HepG2 (cell line): ENCODE measurements around the gene COL18A1. TPM values are rescaled to one million over a fixed set of nuclear protein-coding genes. Genes with fewer than 3 reads are reported as not detected.

ENCODE experiments used
- CBX1 ChIP-seq: IDR thresholded peaks from one replicate; pipeline ENCODE4 v1.6.1; 2016; ENCODE audit warnings: antibody characterized with exemption, low read depth
- DNMT1 ChIP-seq: sonication (generic); formaldehyde crosslinking; IDR thresholded peaks from 2 replicates; pipeline ENCODE4 v1.5.1; 2020; ENCODE audit warnings: mild to moderate bottlenecking, missing genetic modification reagents
- KAT8 ChIP-seq: IDR thresholded peaks from 2 replicates; pipeline ENCODE4 v1.6.1; 2016; ENCODE audit warnings: missing genetic modification reagents, missing compliant biosample characterization
- KDM4B ChIP-seq: sonication (generic); formaldehyde crosslinking; IDR thresholded peaks from 2 replicates; pipeline ENCODE4 v1.4.0; 2020; ENCODE audit warnings: missing genetic modification reagents
- MEF2D ChIP-seq: sonication (generic); formaldehyde crosslinking; IDR thresholded peaks from 2 replicates; pipeline ENCODE4 v1.5.1; 2020; ENCODE audit warnings: mild to moderate bottlenecking, missing genetic modification reagents
- MTF1 ChIP-seq: sonication (generic); formaldehyde crosslinking; IDR thresholded peaks from 2 replicates; pipeline ENCODE4 v1.5.0; 2020; ENCODE audit warnings: missing genetic modification reagents
- MTF2 ChIP-seq: sonication (generic); formaldehyde crosslinking; IDR thresholded peaks from 2 replicates; pipeline ENCODE4 v1.5.0; 2020; ENCODE audit warnings: missing genetic modification reagents, borderline replicate concordance
- MXD4 ChIP-seq: IDR thresholded peaks from 2 replicates; pipeline ENCODE4 v1.6.1; 2016; ENCODE audit warnings: mild to moderate bottlenecking, missing biosample characterization, missing genetic modification reagents
- NFKB2 ChIP-seq: sonication (generic); formaldehyde crosslinking; IDR thresholded peaks from 2 replicates; pipeline ENCODE4 v1.4.0; 2020; ENCODE audit warnings: missing genetic modification reagents, borderline replicate concordance
- PCBP2 ChIP-seq: fragments of 200-400 bp; formaldehyde crosslinking; optimal IDR thresholded peaks from 2 replicates; pipeline ENCODE3; 2018; ENCODE audit warnings: low read length, low read depth; ENCODE audit not compliant: poor library complexity, severe bottlenecking
- RXRB ChIP-seq: IDR thresholded peaks from 2 replicates; pipeline ENCODE4 v1.6.1; 2016; ENCODE audit warnings: borderline replicate concordance, missing genetic modification reagents, missing compliant biosample characterization
- SP2 ChIP-seq: sonication (generic); formaldehyde crosslinking; IDR thresholded peaks from 2 replicates; pipeline ENCODE4 v1.5.1; 2020; ENCODE audit warnings: mild to moderate bottlenecking, missing genetic modification reagents
- TBX2 ChIP-seq: sonication (generic); formaldehyde crosslinking; IDR thresholded peaks from 2 replicates; pipeline ENCODE4 v1.5.0; 2020; ENCODE audit warnings: missing genetic modification reagents, mild to moderate bottlenecking, borderline replicate concordance
- ZFX ChIP-seq: sonication (generic); formaldehyde crosslinking; IDR thresholded peaks from 2 replicates; pipeline ENCODE4 v1.4.0; 2020; ENCODE audit warnings: mild to moderate bottlenecking, low read depth, missing genetic modification reagents, moderate library complexity
- ZNF703 ChIP-seq: sonication (generic); formaldehyde crosslinking; IDR thresholded peaks from 2 replicates; pipeline ENCODE4 v1.5.1; 2020; ENCODE audit warnings: missing genetic modification reagents, mild to moderate bottlenecking, moderate library complexity, borderline replicate concordance
- ZSCAN21 ChIP-seq: sonication (generic); formaldehyde crosslinking; IDR thresholded peaks from 2 replicates; pipeline ENCODE4 v1.8.0; 2022; ENCODE audit warnings: mild to moderate bottlenecking, missing genetic modification reagents, moderate library complexity, borderline replicate concordance
- polyA plus RNA-seq, 8 experiments: library from polyadenylated mRNA; depleted of rRNA in 3 of 8; stranded (reverse) in 7 of 8; unstranded in 1 of 8; fragments of >200 nt; fragmentation: Illumina TruSeq in 4 of 8; extraction: Trizol in 4 of 8; gene quantifications; 2 replicates each; pipeline versions ENCODE4 v1.2.1 to v1.2.3, GENCODE V29; 2011 to 2016; ENCODE audit warnings: low read depth in 4 of 8, missing spikeins in 1 of 8, mixed read lengths in 1 of 8; ENCODE audit not compliant: insufficient read depth in 1 of 8
- total RNA-seq, 5 experiments: library from RNA; depleted of rRNA; stranded (reverse); fragments of >200 nt; fragmentation: Illumina TruSeq; extraction: Trizol; gene quantifications; 2 replicates each; pipeline ENCODE4 v1.2.3, GENCODE V29; 2016; ENCODE audit warnings: low read depth in 1 of 5
- TF ChIP-seq, protein P1 (sequence below): IDR thresholded peaks from 2 replicates; pipeline ENCODE4 v1.6.1; 2016; ENCODE audit warnings: missing genetic modification reagents, missing compliant biosample characterization
- TF ChIP-seq, protein P2 (sequence below): sonication (generic); formaldehyde crosslinking; IDR thresholded peaks from 2 replicates; pipeline ENCODE4 v1.5.0; 2020; ENCODE audit warnings: mild to moderate bottlenecking, missing genetic modification reagents, borderline replicate concordance
- TF ChIP-seq, protein P3 (sequence below): sonication (generic); formaldehyde crosslinking; IDR thresholded peaks from 2 replicates; pipeline ENCODE4 v1.5.0; 2020; ENCODE audit warnings: mild to moderate bottlenecking, low read depth, missing genetic modification reagents, borderline replicate concordance
- TF ChIP-seq, protein P4 (sequence below): sonication (generic); formaldehyde crosslinking; IDR thresholded peaks from 2 replicates; pipeline ENCODE4 v1.5.1; 2020; ENCODE audit warnings: mild to moderate bottlenecking, moderate library complexity, missing genetic modification reagents
- TF ChIP-seq, protein P5 (sequence below): sonication (generic); formaldehyde crosslinking; IDR thresholded peaks from 2 replicates; pipeline ENCODE4 v1.4.0; 2020; ENCODE audit warnings: mild to moderate bottlenecking, missing genetic modification reagents

COL18A1 gene
- total and polyA plus RNA-seq, 2 of the 13 experiments (the other 11 are each of a cell fraction or from before 2014, with no cell fraction given) = 79.0 to 102 TPM

DNA sequence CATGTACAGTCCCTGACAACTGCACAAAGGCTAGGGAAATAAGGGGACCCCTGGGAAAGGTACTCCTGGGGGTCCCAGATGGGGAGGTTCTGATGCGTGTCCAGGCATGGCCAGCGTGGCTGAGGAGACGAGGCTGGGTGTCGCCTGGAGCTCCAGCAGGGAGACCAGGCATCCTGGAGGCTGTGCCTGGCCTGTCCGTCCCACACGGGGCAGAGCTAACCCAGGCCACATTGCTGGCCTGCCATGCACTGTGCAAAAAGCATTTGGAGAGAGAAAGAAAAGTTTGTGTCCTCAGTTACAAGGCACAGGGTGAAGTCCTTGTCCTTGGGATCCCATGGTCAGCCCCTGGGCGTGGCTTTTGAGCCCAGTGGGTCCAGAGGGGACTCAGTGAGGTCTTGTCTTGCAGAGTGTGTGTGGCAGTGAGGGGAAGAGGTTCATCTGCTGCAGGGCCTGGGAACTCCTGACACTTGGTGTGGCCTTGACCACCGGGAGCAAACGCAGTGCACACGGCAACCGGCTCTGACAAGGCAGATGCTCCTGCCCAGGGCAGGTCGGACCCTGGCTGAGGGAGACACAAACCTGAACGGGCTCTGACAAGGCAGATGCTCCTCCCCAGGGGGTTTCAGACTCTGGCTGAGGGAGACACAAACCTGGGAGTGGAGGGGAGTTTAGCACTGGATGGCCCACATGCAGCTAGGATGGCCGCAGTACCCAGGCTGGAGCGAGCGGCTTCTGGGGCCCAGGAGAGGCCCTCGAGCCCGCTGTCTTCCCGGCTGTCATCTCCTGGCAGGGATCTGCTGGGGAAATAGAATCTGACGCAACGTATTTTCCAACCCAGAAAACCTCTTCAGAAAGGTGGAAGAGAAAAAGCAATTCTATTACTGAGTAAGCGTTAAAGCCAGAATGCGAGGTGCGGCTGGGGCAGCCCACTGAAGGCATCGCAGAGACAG is 37.3 kb upstream of the COL18A1 start (continued):
- TF ChIP-seq ZFX (CRISPR knock-in tag) (peak; percentile 64), SP2 (CRISPR knock-in tag) (peak; percentile 43; the same call in 1 of the 2 replicates), NFKB2 (CRISPR knock-in tag) (no peak), ZNF703 (CRISPR knock-in tag) (no peak), KAT8 (CRISPR knock-in tag) (no peak), PCBP2 (no peak), RXRB (CRISPR knock-in tag) (peak; percentile 67), KDM4B (CRISPR knock-in tag) (no peak), MTF1 (CRISPR knock-in tag) (peak; percentile 94), MTF2 (CRISPR knock-in tag) (0 out of 2 replicates have a peak, but pooled peaks have one; percentile 49), ZSCAN21 (CRISPR knock-in tag) (peak; percentile 47; the same call in 1 of the 2 replicates), MXD4 (CRISPR knock-in tag) (no peak), CBX1 (no peak), DNMT1 (CRISPR knock-in tag) (peak; percentile 35; the same call in 1 of the 2 replicates), MEF2D (CRISPR knock-in tag) (0 out of 2 replicates have a peak, but pooled peaks have one; percentile 24), TBX2 (CRISPR knock-in tag) (peak; percentile 67)
- TF ChIP-seq, protein P1, sequence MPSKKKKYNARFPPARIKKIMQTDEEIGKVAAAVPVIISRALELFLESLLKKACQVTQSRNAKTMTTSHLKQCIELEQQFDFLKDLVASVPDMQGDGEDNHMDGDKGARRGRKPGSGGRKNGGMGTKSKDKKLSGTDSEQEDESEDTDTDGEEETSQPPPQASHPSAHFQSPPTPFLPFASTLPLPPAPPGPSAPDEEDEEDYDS (CRISPR knock-in tag) = 0 out of 2 replicates have a peak, but pooled peaks have one; percentile 23
- TF ChIP-seq, protein P2, sequence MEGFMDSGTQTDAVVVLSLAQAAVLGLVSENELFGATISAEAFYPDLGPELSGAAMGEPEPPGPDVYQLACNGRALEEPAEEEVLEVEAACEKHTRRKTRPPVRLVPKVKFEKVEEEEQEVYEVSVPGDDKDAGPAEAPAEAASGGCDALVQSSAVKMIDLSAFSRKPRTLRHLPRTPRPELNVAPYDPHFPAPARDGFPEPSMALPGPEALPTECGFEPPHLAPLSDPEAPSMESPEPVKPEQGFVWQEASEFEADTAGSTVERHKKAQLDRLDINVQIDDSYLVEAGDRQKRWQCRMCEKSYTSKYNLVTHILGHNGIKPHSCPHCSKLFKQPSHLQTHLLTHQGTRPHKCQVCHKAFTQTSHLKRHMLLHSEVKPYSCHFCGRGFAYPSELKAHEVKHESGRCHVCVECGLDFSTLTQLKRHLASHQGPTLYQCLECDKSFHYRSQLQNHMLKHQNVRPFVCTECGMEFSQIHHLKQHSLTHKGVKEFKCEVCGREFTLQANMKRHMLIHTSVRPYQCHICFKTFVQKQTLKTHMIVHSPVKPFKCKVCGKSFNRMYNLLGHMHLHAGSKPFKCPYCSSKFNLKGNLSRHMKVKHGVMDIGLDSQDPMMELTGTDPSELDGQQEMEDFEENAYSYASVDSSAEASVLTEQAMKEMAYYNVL (CRISPR knock-in tag) = peak; percentile 59; the same call in 1 of the 2 replicates
- TF ChIP-seq, protein P3, sequence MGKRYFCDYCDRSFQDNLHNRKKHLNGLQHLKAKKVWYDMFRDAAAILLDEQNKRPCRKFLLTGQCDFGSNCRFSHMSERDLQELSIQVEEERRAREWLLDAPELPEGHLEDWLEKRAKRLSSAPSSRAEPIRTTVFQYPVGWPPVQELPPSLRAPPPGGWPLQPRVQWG (CRISPR knock-in tag) = no peak
- TF ChIP-seq, protein P4, sequence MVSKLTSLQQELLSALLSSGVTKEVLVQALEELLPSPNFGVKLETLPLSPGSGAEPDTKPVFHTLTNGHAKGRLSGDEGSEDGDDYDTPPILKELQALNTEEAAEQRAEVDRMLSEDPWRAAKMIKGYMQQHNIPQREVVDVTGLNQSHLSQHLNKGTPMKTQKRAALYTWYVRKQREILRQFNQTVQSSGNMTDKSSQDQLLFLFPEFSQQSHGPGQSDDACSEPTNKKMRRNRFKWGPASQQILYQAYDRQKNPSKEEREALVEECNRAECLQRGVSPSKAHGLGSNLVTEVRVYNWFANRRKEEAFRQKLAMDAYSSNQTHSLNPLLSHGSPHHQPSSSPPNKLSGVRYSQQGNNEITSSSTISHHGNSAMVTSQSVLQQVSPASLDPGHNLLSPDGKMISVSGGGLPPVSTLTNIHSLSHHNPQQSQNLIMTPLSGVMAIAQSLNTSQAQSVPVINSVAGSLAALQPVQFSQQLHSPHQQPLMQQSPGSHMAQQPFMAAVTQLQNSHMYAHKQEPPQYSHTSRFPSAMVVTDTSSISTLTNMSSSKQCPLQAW (CRISPR knock-in tag) = peak; percentile 48; the same call in 1 of the 2 replicates
- TF ChIP-seq, protein P5, sequence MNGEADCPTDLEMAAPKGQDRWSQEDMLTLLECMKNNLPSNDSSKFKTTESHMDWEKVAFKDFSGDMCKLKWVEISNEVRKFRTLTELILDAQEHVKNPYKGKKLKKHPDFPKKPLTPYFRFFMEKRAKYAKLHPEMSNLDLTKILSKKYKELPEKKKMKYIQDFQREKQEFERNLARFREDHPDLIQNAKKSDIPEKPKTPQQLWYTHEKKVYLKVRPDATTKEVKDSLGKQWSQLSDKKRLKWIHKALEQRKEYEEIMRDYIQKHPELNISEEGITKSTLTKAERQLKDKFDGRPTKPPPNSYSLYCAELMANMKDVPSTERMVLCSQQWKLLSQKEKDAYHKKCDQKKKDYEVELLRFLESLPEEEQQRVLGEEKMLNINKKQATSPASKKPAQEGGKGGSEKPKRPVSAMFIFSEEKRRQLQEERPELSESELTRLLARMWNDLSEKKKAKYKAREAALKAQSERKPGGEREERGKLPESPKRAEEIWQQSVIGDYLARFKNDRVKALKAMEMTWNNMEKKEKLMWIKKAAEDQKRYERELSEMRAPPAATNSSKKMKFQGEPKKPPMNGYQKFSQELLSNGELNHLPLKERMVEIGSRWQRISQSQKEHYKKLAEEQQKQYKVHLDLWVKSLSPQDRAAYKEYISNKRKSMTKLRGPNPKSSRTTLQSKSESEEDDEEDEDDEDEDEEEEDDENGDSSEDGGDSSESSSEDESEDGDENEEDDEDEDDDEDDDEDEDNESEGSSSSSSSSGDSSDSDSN (CRISPR knock-in tag) = peak; percentile 59; the same call in 1 of the 2 replicates
